Measurements from ENCODE around the gene MYH11.

DNA sequence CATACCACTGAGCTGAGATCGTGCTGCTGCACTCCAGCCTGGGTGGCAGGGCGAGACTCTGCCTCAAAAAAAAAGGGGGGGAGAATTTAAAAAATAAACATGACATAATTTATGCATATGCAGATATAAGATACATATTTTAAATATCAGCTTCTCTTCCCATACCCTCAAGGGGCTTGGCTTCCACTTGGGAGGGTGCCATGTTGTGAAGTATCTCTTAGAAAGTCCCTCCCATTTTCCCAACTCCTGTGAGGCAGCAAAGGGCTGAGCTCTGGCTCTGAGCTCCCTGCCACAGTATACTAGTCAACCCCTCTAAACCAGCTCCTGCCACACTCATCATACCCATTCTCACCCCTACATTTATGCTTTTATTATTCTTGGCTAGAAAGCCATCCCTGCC is 39.4 kb downstream of the MYH11 start:
- TF ChIP-seq POLR2A (IDR thresholded peaks at IDR 0.05; ENCODE audit: low read depth, low read length) = no peak
- no peak for TF ChIP-seq POLR2AphosphoS5 (IDR thresholded peaks at IDR 0.05; ENCODE audit: low read depth, low read length)
- TF ChIP-seq TAF1 (IDR thresholded peaks at IDR 0.05; ENCODE audit: borderline replicate concordance, low read depth, low read length) = no peak
